H1 (cell line): ENCODE measurements around the gene NOL3. TPM values are rescaled to one million over a fixed set of nuclear protein-coding genes. Genes with fewer than 3 reads are reported as not detected.
A peak's percentile ranks its signal among the peaks of the same experiment; 100 is the strongest.

Experiments
- CTCF ChIP-seq, 3 experiments: IDR thresholded peaks; 1 replicate in 2 of 3; 2 replicates in 1 of 3; pipeline versions ENCODE4 v1.5.1 to v1.6.1; 2011; ENCODE audit warnings: low read length in 3 of 3, mild to moderate bottlenecking in 3 of 3, inconsistent platforms in 2 of 3, low read depth in 1 of 3, moderate library complexity in 1 of 3; ENCODE audit not compliant: insufficient read depth in 1 of 3; ENCODE audit errors: control extremely low read depth in 1 of 3
- HDAC2 ChIP-seq, 2 experiments: fragments of 300-600 bp in 1 of 2; sonication (generic) in 1 of 2; IDR thresholded peaks; 2 replicates each; pipeline ENCODE4 v1.6.1; 2011 to 2012; ENCODE audit warnings: low read depth in 2 of 2, low read length in 2 of 2, mild to moderate bottlenecking in 2 of 2, moderate library complexity in 2 of 2, borderline replicate concordance in 1 of 2, inconsistent platforms in 1 of 2
- JUND ChIP-seq: IDR thresholded peaks from 2 replicates; pipeline ENCODE4 v1.6.1; 2011; ENCODE audit warnings: mild to moderate bottlenecking, improper control_type of control experiment, low read length
- KDM4A ChIP-seq: IDR thresholded peaks from one replicate; pipeline ENCODE4 v1.7.1; 2012; ENCODE audit warnings: low read depth, mild to moderate bottlenecking, moderate library complexity, low read length, inconsistent platforms; ENCODE audit not compliant: severe bottlenecking
- RAD21 ChIP-seq, 2 experiments: IDR thresholded peaks in 1 of 2; conservative IDR thresholded peaks in 1 of 2; 2 replicates each; pipeline ENCODE4 v1.6.1; 2011; ENCODE audit warnings: low read depth in 2 of 2, low read length in 2 of 2, improper control_type of control experiment in 1 of 2, inconsistent platforms in 1 of 2, mild to moderate bottlenecking in 1 of 2, moderate library complexity in 1 of 2
- SIN3A ChIP-seq, 2 experiments: IDR thresholded peaks in 1 of 2; conservative IDR thresholded peaks in 1 of 2; 2 replicates each; pipeline ENCODE4 v1.6.1; 2011 to 2012; ENCODE audit warnings: low read length in 2 of 2, improper control_type of control experiment in 1 of 2, low read depth in 1 of 2, mild to moderate bottlenecking in 1 of 2
- SP2 ChIP-seq: IDR thresholded peaks from 2 replicates; pipeline ENCODE4 v1.6.1; 2012; ENCODE audit warnings: mild to moderate bottlenecking, low read length, inconsistent platforms
- polyA plus RNA-seq, 7 experiments: library from polyadenylated mRNA; depleted of rRNA in 3 of 7; stranded (reverse) in 5 of 7; unstranded in 2 of 7; fragments of >200 nt in 5 of 7; fragments of 200-250 nt in 2 of 7; gene quantifications; 1 replicate in 5 of 7; 2 replicates in 1 of 7; 4 replicates in 1 of 7; pipeline versions ENCODE4 v1.2.1 to v1.2.3, GENCODE V29; 2011 to 2013; ENCODE audit warnings: missing spikeins in 2 of 7, mixed read lengths in 2 of 7
- total RNA-seq: library from RNA; stranded (reverse); fragmentation: NEBNext Ultra II Directional; extraction: Animal tissue kit (Norgen Biotek cat#: 25700); gene quantifications from 2 replicates; pipeline ENCODE4 v1.2.1, GENCODE V29; 2021

Gene NOL3
- total and polyA plus RNA-seq, 2 of the 8 experiments (the other 6 are each of a cell fraction or from before 2014, with no cell fraction given), result 2.2 to 4.6 TPM

DNA sequence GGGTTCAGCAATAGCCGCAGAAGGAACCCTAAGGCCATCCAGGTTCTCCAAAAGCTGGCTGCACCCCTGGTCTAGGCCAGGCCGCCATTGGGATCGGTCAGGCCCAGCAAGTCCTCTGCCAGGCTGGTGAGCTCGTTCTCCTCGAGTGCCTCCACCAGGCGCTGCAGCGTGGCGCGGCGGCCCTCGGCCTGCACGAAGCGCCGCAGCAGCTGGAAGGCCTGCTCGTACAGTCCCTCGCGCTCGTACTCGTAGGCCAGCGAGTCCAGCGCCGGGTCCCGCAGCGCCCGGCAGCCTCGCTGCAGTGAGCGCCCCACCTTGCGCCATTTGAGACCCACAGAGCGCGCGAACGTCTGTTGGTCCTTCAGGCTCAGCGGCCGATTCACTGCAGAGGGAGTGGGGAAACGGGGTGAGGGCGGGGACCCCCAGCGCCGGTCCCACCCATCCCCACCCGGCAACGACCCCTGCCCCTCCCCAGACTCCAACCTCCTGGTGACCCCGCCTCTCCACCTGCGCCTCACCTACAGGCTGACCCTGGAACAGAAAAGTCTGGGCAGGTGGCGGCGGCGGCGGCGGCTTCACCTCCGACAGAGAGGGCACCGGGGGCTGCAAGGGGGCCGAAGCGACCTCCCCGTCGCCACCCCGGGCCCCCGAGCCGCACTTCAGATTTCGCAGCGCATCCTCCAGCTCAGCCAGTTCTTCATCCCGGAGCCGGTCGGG, 15.6 kb upstream of the NOL3 start (continued):
- TF ChIP-seq CTCF (IDR thresholded peaks at IDR 0.05; ENCODE audit: control extremely low read depth in 1 of 3, insufficient read depth in 1 of 3, low read depth in 1 of 3, low read length in 3 of 3) (0 out of 4 replicates have a peak, but pooled peaks of 1 of the 3 experiments have one; percentile 5), SIN3A (conservative IDR thresholded peaks at IDR 0.05 in 1 of 2, IDR thresholded peaks at IDR 0.05 in 1 of 2; ENCODE audit: low read depth in 1 of 2, low read length in 2 of 2) (no peak), HDAC2 (IDR thresholded peaks at IDR 0.05; ENCODE audit: borderline replicate concordance in 1 of 2, low read depth in 2 of 2, low read length in 2 of 2) (no peak), SP2 (no peak), RAD21 (IDR thresholded peaks at IDR 0.05 in 1 of 2, conservative IDR thresholded peaks at IDR 0.05 in 1 of 2; ENCODE audit: low read depth in 2 of 2, low read length in 2 of 2) (0 out of 4 replicates have a peak, but pooled peaks of 1 of the 2 experiments have one; percentile 5), KDM4A (peak; percentile 71), JUND (no peak)
